B cell (primary cell): ENCODE data around the gene AQP12B. TPM values are rescaled to one million over a fixed set of nuclear protein-coding genes. Genes with fewer than 3 reads are reported as not detected.

Experiments used
- ATAC-seq: fragments of 200-7000 bp; cut with Tn5 transposase; one replicate; pipeline ENCODE4 v1.10.0; 2021; ENCODE audit warnings: low read depth, mild to moderate bottlenecking, moderate number of reproducible peaks, moderate library complexity
- CTCF ChIA-PET: fragments of 350-600 bp; sonication (Branson Sonifier 250); formaldehyde crosslinking; loops from one replicate; lab custom pipeline; 2021; ENCODE audit warnings: antibody characterized with exemption, inconsistent platforms; lab: Charles Lee
- POLR2A ChIA-PET: fragments of 350-600 bp; sonication (Branson Sonifier 250); formaldehyde crosslinking; loops from one replicate; lab custom pipeline; 2021; ENCODE audit warnings: antibody characterized with exemption; lab: Charles Lee
- DNase-seq: peaks from one replicate; pipeline ENCODE4 v3.0.0; 2013
- H2AFZ ChIP-seq: 2 replicates; pipeline ENCODE4 v1.6.1; 2012; ENCODE audit warnings: mild to moderate bottlenecking, low read depth, low read length; ENCODE audit not compliant: insufficient read depth, poor library complexity, severe bottlenecking
- H3K27ac ChIP-seq, 2 donors: 1 replicate in 1 of 2; 2 replicates in 1 of 2; pipeline ENCODE4 v1.5.1; 2012 to 2013; ENCODE audit warnings: low read length in 2 of 2, mild to moderate bottlenecking in 2 of 2, moderate library complexity in 1 of 2
- H3K27me3 ChIP-seq, 4 experiments: fragments of 200-600 bp in 1 of 4; sonication (generic) in 1 of 4; replicated peaks in 1 of 4; 1 replicate in 2 of 4; 2 replicates in 2 of 4; pipeline versions ENCODE4 v1.6.1 to v1.7.0; 2013 to 2016; ENCODE audit warnings: low read length in 3 of 4, mild to moderate bottlenecking in 2 of 4, mixed read lengths in 1 of 4, moderate library complexity in 1 of 4; ENCODE audit not compliant: insufficient read depth in 4 of 4, control insufficient read depth in 3 of 4; ENCODE audit errors: control extremely low read depth in 1 of 4
- H3K36me3 ChIP-seq, 2 experiments: replicated peaks in 1 of 2; 1 replicate in 1 of 2; 2 replicates in 1 of 2; pipeline versions ENCODE4 v1.6.1 to v1.7.1; 2013; ENCODE audit warnings: low read length in 1 of 2; ENCODE audit not compliant: insufficient read depth in 2 of 2, control insufficient read depth in 1 of 2; ENCODE audit errors: control extremely low read depth in 1 of 2, extremely low read depth in 1 of 2
- H3K4me1 ChIP-seq, 2 donors: fragments of 200-600 bp in 1 of 2; sonication (generic) in 1 of 2; 1 replicate in 1 of 2; 2 replicates in 1 of 2; pipeline versions ENCODE4 v1.5.1 to v1.6.1; 2013 to 2017; ENCODE audit warnings: low read length in 2 of 2; ENCODE audit not compliant: control insufficient read depth in 2 of 2, insufficient read depth in 2 of 2
- H3K4me2 ChIP-seq: replicated peaks from 2 replicates; pipeline ENCODE3; 2012; ENCODE audit warnings: mild to moderate bottlenecking, low read depth, low read length; ENCODE audit not compliant: poor library complexity, severe bottlenecking
- H3K4me3 ChIP-seq, 5 experiments: fragments of 200-600 bp in 1 of 5; sonication (generic) in 1 of 5; 1 replicate in 3 of 5; 2 replicates in 2 of 5; pipeline versions ENCODE4 v1.5.1 to v1.7.0; 2011 to 2016; ENCODE audit warnings: low read length in 4 of 5, mild to moderate bottlenecking in 4 of 5, low read depth in 2 of 5, control low read depth in 1 of 5, moderate library complexity in 1 of 5; ENCODE audit not compliant: insufficient read depth in 1 of 5; ENCODE audit errors: control extremely low read depth in 1 of 5, extremely low read depth in 1 of 5
- H3K79me2 ChIP-seq: fragments of 200-600 bp; sonication (generic); one replicate; pipeline ENCODE4 v1.6.0; 2016; ENCODE audit warnings: low read length; ENCODE audit not compliant: control insufficient read depth, insufficient read depth
- H3K9ac ChIP-seq: fragments of 200-600 bp; sonication (generic); 2 replicates; pipeline ENCODE4 v1.6.1; 2017; ENCODE audit warnings: mild to moderate bottlenecking, low read length, moderate library complexity
- H3K9me3 ChIP-seq, 3 donors: one replicate each; pipeline versions ENCODE4 v1.6.1 to v1.7.1; 2013; ENCODE audit warnings: low read length in 2 of 3; ENCODE audit not compliant: control insufficient read depth in 2 of 3, insufficient read depth in 1 of 3; ENCODE audit errors: control extremely low read depth in 1 of 3
- H4K20me1 ChIP-seq: 2 replicates; pipeline ENCODE4 v1.6.0; 2012; ENCODE audit warnings: mild to moderate bottlenecking, low read length; ENCODE audit not compliant: insufficient read depth, control insufficient read depth, poor library complexity, severe bottlenecking
- H3K27ac Mint-ChIP-seq: one replicate; pipeline ENCODE4 v1.8.0; 2021; ENCODE audit warnings: mixed read lengths
- H3K27me3 Mint-ChIP-seq: one replicate; pipeline ENCODE4 v1.8.0; 2021; ENCODE audit warnings: mixed read lengths
- H3K4me1 Mint-ChIP-seq: one replicate; pipeline ENCODE4 v1.8.0; 2021; ENCODE audit warnings: mixed read lengths
- H3K4me3 Mint-ChIP-seq: one replicate; pipeline ENCODE4 v1.8.0; 2021; ENCODE audit warnings: mixed read lengths
- H3K9me3 Mint-ChIP-seq: one replicate; pipeline ENCODE4 v1.8.0; 2022; ENCODE audit warnings: mixed read lengths; ENCODE audit not compliant: insufficient read depth
- EZH2 ChIP-seq: IDR thresholded peaks from 2 replicates; pipeline ENCODE4 v1.6.1; 2012; ENCODE audit warnings: borderline replicate concordance, low read depth, mild to moderate bottlenecking, moderate library complexity, low read length; ENCODE audit not compliant: insufficient read depth, poor library complexity, severe bottlenecking
- WGBS: methylation state at CpG from one replicate; pipeline ENCODE4 v1.1.5; 2013; ENCODE audit warnings: missing lambda C conversion rate; ENCODE audit not compliant: insufficient coverage; 5-methylcytosine and 5-hydroxymethylcytosine counted together
- intact Hi-C: fragments of 100-400 bp; cut with micrococcal nuclease; formaldehyde crosslinking; loops from one replicate; pipeline ENCODE4 v1.10.0; 2022
- polyA plus RNA-seq: library from polyadenylated mRNA; depleted of rRNA; stranded (reverse); fragments of >200 nt; gene quantifications from 2 replicates; pipeline ENCODE4 v1.2.3, GENCODE V29; 2012
- total RNA-seq, 2 donors: library from RNA; stranded (reverse); fragments of 120-200 nt in 1 of 2; gene quantifications; 1 replicate in 1 of 2; 2 replicates in 1 of 2; pipeline versions ENCODE4 v1.2.3 to v1.2.4, GENCODE V29; 2013 to 2022
- TF ChIP-seq, protein P1 (sequence below): fragments of 200-600 bp; IDR thresholded peaks from one replicate; pipeline ENCODE4 v1.8.0; 2022; ENCODE audit warnings: antibody characterized with exemption, mild to moderate bottlenecking

Gene AQP12B
- total and polyA plus RNA-seq, 2 donors (not counting 1 experiment from before 2014, with no cell fraction given) = not detected

DNA sequence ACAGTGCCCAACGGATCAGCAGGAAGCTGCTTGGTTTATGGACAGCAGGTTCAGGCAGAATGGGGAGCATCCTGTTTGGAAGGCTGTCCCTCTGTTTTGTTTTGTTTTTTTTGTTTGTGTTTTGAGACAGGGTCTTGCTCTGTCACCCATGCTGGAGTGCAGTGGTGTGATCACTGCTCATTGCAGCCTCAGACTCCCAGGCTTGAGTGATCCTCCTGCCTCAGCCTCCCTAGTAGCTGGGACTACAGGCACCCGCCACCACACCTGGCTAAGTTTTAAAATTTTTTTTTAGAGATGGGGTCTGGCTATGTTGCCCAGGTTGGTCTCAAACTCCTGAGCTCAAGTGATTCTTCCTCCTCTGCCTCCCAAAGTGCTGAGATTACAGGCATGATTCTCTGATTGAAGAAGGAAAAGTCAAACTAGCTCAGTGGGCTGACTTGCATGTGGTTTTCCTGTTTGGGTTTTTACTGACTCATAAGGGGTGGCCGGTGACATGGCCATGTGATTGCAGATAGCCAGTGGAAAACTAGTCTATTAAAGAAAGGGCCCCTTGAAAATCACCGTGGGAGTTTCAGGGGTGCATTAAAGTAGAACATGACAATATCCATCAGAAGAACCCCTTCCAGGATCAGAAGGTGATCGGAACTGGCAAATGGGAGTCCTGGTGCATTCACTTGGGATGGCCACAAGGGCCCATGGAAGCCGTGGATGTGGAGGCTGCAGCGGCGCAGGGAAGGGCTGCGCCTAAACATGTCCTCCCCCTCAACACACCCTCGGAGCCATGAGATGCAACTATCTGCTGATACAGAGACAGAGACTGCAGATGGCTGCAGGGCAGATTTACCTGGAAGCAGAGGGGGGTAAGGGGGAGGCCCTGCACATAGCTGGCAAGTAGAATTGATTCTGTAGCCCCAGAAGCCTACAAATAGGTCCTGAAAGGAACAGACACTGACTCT lies 26.5 kb downstream of the AQP12B start:
- Histone ChIP-seq H3K4me1 (no peaks in the 10 kb centered on the region), H3K79me2 (no peaks in the 10 kb centered on the region), H2AFZ (no peak overlapping the region), H3K27me3 (peaks cover 0 to 14% (median 0%) of the 10 kb centered on the region in 4 experiments), H3K36me3 (no peaks in the 10 kb centered on the region), H4K20me1 (no peaks in the 10 kb centered on the region), H3K4me3 (no peak overlapping the region), H3K4me2 (no peak overlapping the region), H3K9ac (no peak overlapping the region), H3K9me3 (peaks cover 0 to under 1% (median 0%) of the 10 kb centered on the region in 3 donors), H3K27ac (no peak overlapping the region)
- H3K27ac Mint-ChIP-seq = no peak overlapping the region
- DNase-seq (no peak), ATAC-seq (no peak)
- POLR2A ChIA-PET = no interaction called here
- intact Hi-C loops = no loop called here
- TF ChIP-seq, protein P1, sequence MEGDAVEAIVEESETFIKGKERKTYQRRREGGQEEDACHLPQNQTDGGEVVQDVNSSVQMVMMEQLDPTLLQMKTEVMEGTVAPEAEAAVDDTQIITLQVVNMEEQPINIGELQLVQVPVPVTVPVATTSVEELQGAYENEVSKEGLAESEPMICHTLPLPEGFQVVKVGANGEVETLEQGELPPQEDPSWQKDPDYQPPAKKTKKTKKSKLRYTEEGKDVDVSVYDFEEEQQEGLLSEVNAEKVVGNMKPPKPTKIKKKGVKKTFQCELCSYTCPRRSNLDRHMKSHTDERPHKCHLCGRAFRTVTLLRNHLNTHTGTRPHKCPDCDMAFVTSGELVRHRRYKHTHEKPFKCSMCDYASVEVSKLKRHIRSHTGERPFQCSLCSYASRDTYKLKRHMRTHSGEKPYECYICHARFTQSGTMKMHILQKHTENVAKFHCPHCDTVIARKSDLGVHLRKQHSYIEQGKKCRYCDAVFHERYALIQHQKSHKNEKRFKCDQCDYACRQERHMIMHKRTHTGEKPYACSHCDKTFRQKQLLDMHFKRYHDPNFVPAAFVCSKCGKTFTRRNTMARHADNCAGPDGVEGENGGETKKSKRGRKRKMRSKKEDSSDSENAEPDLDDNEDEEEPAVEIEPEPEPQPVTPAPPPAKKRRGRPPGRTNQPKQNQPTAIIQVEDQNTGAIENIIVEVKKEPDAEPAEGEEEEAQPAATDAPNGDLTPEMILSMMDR = no peak
- no peak for TF ChIP-seq EZH2
- H3K4me3 Mint-ChIP-seq = no peak overlapping the region
- H3K27me3 Mint-ChIP-seq = peaks cover 39% of the 10 kb centered on the region
- H3K4me1 Mint-ChIP-seq = peaks cover 3% of the 10 kb centered on the region
- H3K9me3 Mint-ChIP-seq = no peaks in the 10 kb centered on the region
- WGBS = no CpG with 5 or more reads among the region's 10 CpGs
- CTCF ChIA-PET = no interaction called here

DNA sequence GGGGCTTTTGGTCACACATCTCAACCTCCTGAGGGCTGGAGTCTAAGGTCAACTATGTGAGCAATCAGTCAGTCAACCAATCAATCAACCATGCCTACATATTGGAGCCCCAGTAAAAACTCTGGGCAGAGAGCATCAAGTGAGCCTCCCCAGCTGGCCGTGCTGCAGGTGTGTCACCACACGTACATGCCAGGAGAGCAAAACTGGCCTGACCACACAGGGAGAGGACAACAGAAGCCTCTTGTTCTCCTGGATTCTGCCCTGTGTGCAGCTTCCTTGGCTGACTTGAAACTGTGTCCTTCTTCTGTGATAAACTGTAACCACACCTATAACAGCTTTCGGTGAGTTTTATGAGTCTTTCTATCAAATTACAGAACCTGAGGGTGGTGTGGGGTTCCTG lies 31.5 kb downstream of the AQP12B start:
- H3K4me2 ChIP-seq = no peak overlapping the region
- POLR2A ChIA-PET = no interaction called here
- no peak for ATAC-seq
- H3K27ac ChIP-seq = no peak overlapping the region
- peaks cover 51% of the 10 kb centered on the region for H3K27me3 Mint-ChIP-seq
- H3K27ac Mint-ChIP-seq = no peak overlapping the region
- H3K79me2 ChIP-seq = no peaks in the 10 kb centered on the region
- no peaks in the 10 kb centered on the region for H4K20me1 ChIP-seq
- H3K9me3 ChIP-seq = peaks cover 0 to 11% (median 0%) of the 10 kb centered on the region in 3 donors
- no peak overlapping the region for H3K4me3 ChIP-seq
- no peak for DNase-seq
- 86% methylated on average over 2 of the region's 3 CpGs for WGBS
- peaks cover 3% of the 10 kb centered on the region for H3K4me1 Mint-ChIP-seq
- H3K9me3 Mint-ChIP-seq = no peaks in the 10 kb centered on the region
- intact Hi-C loops = no loop called here
- TF ChIP-seq EZH2 = no peak
- TF ChIP-seq, protein P1 = no peak
- no peaks in the 10 kb centered on the region for H3K4me1 ChIP-seq
- no peak overlapping the region for H3K4me3 Mint-ChIP-seq
- no peak overlapping the region for H2AFZ ChIP-seq
- H3K27me3 ChIP-seq = peaks cover 0 to 37% (median 5%) of the 10 kb centered on the region in 4 experiments
- CTCF ChIA-PET = interaction anchor here (1.2 kb wide), 1 partner anchor 10 kb away, joined by 3 read pairs; no protein-coding TSS in a partner anchor
- H3K36me3 ChIP-seq = no peaks in the 10 kb centered on the region
- no peak overlapping the region for H3K9ac ChIP-seq
